IMR-90 (cell line): ENCODE data around the gene KCP. TPM values are rescaled to one million over a fixed set of nuclear protein-coding genes. Genes with fewer than 3 reads are reported as not detected.

ENCODE experiments used
- ATAC-seq: fragments of 200-7000 bp; cut with Tn5 transposase; 2 replicates; pipeline ENCODE4 v1.9.1; 2020; ENCODE audit warnings: low read depth, mild to moderate bottlenecking, moderate library complexity
- BruUV-seq: library from RNA; stranded (reverse); fragments of 400-500 nt; replicated peaks from 2 replicates; lab custom pipeline; 2021; lab: Mats Ljungman, UMichigan
- CTCF ChIA-PET: fragments of 300-600 bp; formaldehyde crosslinking; extraction: SDS; loops from one replicate; lab custom pipeline; 2021; ENCODE audit warnings: antibody characterized with exemption; lab: Yijun Ruan, JAX
- POLR2A ChIA-PET: fragments of 300-600 bp; sonication (Branson Sonifier 250); formaldehyde crosslinking; loops from one replicate; lab custom pipeline; 2022; ENCODE audit warnings: antibody characterized with exemption; ENCODE audit not compliant: unreplicated experiment; lab: Charles Lee
- DNase-seq: peaks from one replicate; pipeline ENCODE4 v3.0.0; 2013
- H2AFZ ChIP-seq: replicated peaks from 2 replicates; pipeline ENCODE3; 2013; ENCODE audit warnings: low read length, mild to moderate bottlenecking; ENCODE audit not compliant: poor library complexity
- H2AK5ac ChIP-seq: 2 replicates; pipeline ENCODE4 v1.6.1; 2013; ENCODE audit warnings: low read depth, low read length, inconsistent platforms
- H2AK9ac ChIP-seq: replicated peaks from 2 replicates; pipeline ENCODE3; 2013; ENCODE audit warnings: mild to moderate bottlenecking, low read depth, low read length, moderate library complexity; ENCODE audit not compliant: poor library complexity
- H2BK120ac ChIP-seq: 2 replicates; pipeline ENCODE4 v1.6.1; 2013; ENCODE audit warnings: low read depth, low read length, inconsistent platforms
- H2BK15ac ChIP-seq: 3 replicates; pipeline ENCODE4 v1.6.1; 2013; ENCODE audit warnings: low read depth, low read length, inconsistent platforms
- H2BK20ac ChIP-seq: 2 replicates; pipeline ENCODE4 v1.6.1; 2013; ENCODE audit warnings: low read depth, mild to moderate bottlenecking, inconsistent platforms, low read length, moderate library complexity
- H2BK5ac ChIP-seq: 2 replicates; pipeline ENCODE4 v1.6.1; 2013; ENCODE audit warnings: mild to moderate bottlenecking, low read depth, low read length, inconsistent platforms; ENCODE audit not compliant: poor library complexity, severe bottlenecking
- H3K14ac ChIP-seq: replicated peaks from 2 replicates; pipeline ENCODE4 v1.6.1; 2013; ENCODE audit warnings: low read depth, low read length, inconsistent platforms
- H3K18ac ChIP-seq: 2 replicates; pipeline ENCODE4 v1.6.1; 2013; ENCODE audit warnings: low read depth, low read length, control low read depth
- H3K23ac ChIP-seq: 2 replicates; pipeline ENCODE4 v1.6.1; 2013; ENCODE audit warnings: low read depth, low read length, inconsistent platforms
- H3K27ac ChIP-seq: 2 replicates; pipeline ENCODE4 v1.5.1; 2013; ENCODE audit warnings: mild to moderate bottlenecking, control low read depth, low read length; ENCODE audit not compliant: insufficient read depth
- H3K27me3 ChIP-seq: 2 replicates; pipeline ENCODE4 v1.6.1; 2013; ENCODE audit warnings: low read length; ENCODE audit not compliant: control insufficient read depth, insufficient read depth
- H3K36me3 ChIP-seq: 2 replicates; pipeline ENCODE4 v1.6.1; 2013; ENCODE audit warnings: low read length, mixed read lengths; ENCODE audit not compliant: control insufficient read depth, insufficient read depth
- H3K4ac ChIP-seq: 2 replicates; pipeline ENCODE4 v1.6.1; 2013; ENCODE audit warnings: low read depth, low read length, inconsistent platforms
- H3K4me1 ChIP-seq: 2 replicates; pipeline ENCODE4 v1.6.1; 2013; ENCODE audit warnings: low read length, mixed read lengths; ENCODE audit not compliant: control insufficient read depth, insufficient read depth
- H3K4me2 ChIP-seq: 2 replicates; pipeline ENCODE4 v1.6.1; 2013; ENCODE audit warnings: low read depth, mild to moderate bottlenecking, control low read depth, low read length, moderate library complexity
- H3K4me3 ChIP-seq: 2 replicates; pipeline ENCODE4 v1.5.1; 2013; ENCODE audit warnings: low read depth, mild to moderate bottlenecking, control low read depth, low read length, moderate library complexity; ENCODE audit not compliant: insufficient read depth
- H3K56ac ChIP-seq: 2 replicates; pipeline ENCODE4 v1.6.1; 2013; ENCODE audit warnings: low read length, inconsistent platforms; ENCODE audit not compliant: insufficient read depth; ENCODE audit errors: extremely low read depth
- H3K79me1 ChIP-seq, 2 experiments: 2 replicates each; pipeline ENCODE4 v1.6.1; 2013; ENCODE audit warnings: low read length in 2 of 2, inconsistent platforms in 1 of 2, low read depth in 1 of 2
- H3K9ac ChIP-seq: 2 replicates; pipeline ENCODE4 v1.6.1; 2013; ENCODE audit warnings: low read depth, low read length, control low read depth
- H3K9me1 ChIP-seq: 2 replicates; pipeline ENCODE4 v1.6.1; 2013; ENCODE audit warnings: low read length, inconsistent platforms; ENCODE audit not compliant: insufficient read depth
- H3K9me3 ChIP-seq: 2 replicates; pipeline ENCODE4 v1.6.1; 2013; ENCODE audit warnings: low read length; ENCODE audit not compliant: control insufficient read depth, insufficient read depth
- H4K20me1 ChIP-seq: 2 replicates; pipeline ENCODE4 v1.6.1; 2013; ENCODE audit warnings: low read length, inconsistent platforms; ENCODE audit not compliant: insufficient read depth
- H4K5ac ChIP-seq: 2 replicates; pipeline ENCODE4 v1.6.1; 2013; ENCODE audit warnings: mild to moderate bottlenecking, low read depth, low read length, control low read depth
- H4K8ac ChIP-seq, 2 experiments: 2 replicates each; pipeline ENCODE4 v1.6.1; 2013; ENCODE audit warnings: low read depth in 2 of 2, low read length in 2 of 2, control low read depth in 1 of 2, inconsistent platforms in 1 of 2
- H4K91ac ChIP-seq: 2 replicates; pipeline ENCODE4 v1.6.1; 2013; ENCODE audit warnings: low read depth, low read length, inconsistent platforms; ENCODE audit not compliant: insufficient read depth
- CEBPB ChIP-seq: IDR thresholded peaks from 2 replicates; pipeline ENCODE4 v1.6.1; 2012; ENCODE audit warnings: low read depth, low read length, improper control_type of control experiment
- ELK1 ChIP-seq: fragments of 150-350 bp; IDR thresholded peaks from 2 replicates; pipeline ENCODE4 v1.6.1; 2016; ENCODE audit warnings: low read depth, mild to moderate bottlenecking, low read length, moderate library complexity, borderline replicate concordance
- MAZ ChIP-seq: IDR thresholded peaks from 2 replicates; pipeline ENCODE4 v1.6.1; 2012; ENCODE audit warnings: low read depth, mild to moderate bottlenecking, low read length, improper control_type of control experiment, moderate library complexity, borderline replicate concordance
- MXI1 ChIP-seq: IDR thresholded peaks from 2 replicates; pipeline ENCODE4 v1.6.1; 2012; ENCODE audit warnings: low read depth, mild to moderate bottlenecking, low read length, moderate library complexity, borderline replicate concordance
- RAD21 ChIP-seq: IDR thresholded peaks from 2 replicates; pipeline ENCODE4 v1.6.1; 2012; ENCODE audit warnings: low read length, improper control_type of control experiment
- RFX5 ChIP-seq: IDR thresholded peaks from 2 replicates; pipeline ENCODE4 v1.8.0; 2012; ENCODE audit warnings: low read depth, mild to moderate bottlenecking, low read length, moderate library complexity
- SMC3 ChIP-seq: fragments of 150-350 bp; IDR thresholded peaks from 2 replicates; pipeline ENCODE4 v1.6.1; 2016; ENCODE audit warnings: low read depth, mild to moderate bottlenecking, antibody characterized with exemption, low read length, moderate library complexity
- WGBS, 2 experiments: methylation state at CpG; one replicate each; pipeline versions ENCODE4 v1.1.5 to v1.1.7; 2013; ENCODE audit warnings: missing lambda C conversion rate in 2 of 2; ENCODE audit not compliant: insufficient read length in 1 of 2; ENCODE audit errors: extremely low coverage in 2 of 2; 5-methylcytosine and 5-hydroxymethylcytosine counted together
- dilution Hi-C: fragments of 300-500 bp; cut with HindIII; formaldehyde crosslinking; loops from one replicate; pipeline ENCODE4 v1.14.3; 2018; ENCODE audit warnings: low sequenced_read_pairs; ENCODE audit not compliant: unreplicated experiment
- in situ Hi-C: fragments of 300-500 bp; cut with MboI; formaldehyde crosslinking; loops from 3 replicates; pipeline ENCODE4 v1.14.3; 2019; ENCODE audit warnings: low sequenced_read_pairs, inconsistent platforms, mixed read lengths
- intact Hi-C: fragments of 100-400 bp; cut with micrococcal nuclease; formaldehyde crosslinking; loops from 2 replicates; pipeline ENCODE4 v1.10.0; 2022
- polyA plus RNA-seq, 3 experiments: library from polyadenylated mRNA; depleted of rRNA; stranded (reverse); fragments of >200 nt; gene quantifications; 2 replicates each; pipeline ENCODE4 v1.2.3, GENCODE V29; 2012; ENCODE audit warnings: low replicate concordance in 1 of 3
- total RNA-seq: library from RNA; depleted of rRNA; stranded (reverse); fragments of >200 nt; gene quantifications from 2 replicates; pipeline ENCODE4 v1.2.3, GENCODE V29; 2012
- TF ChIP-seq, protein P1 (sequence below): fragments of 150-350 bp; IDR thresholded peaks from 2 replicates; pipeline ENCODE4 v1.6.1; 2017; ENCODE audit warnings: mild to moderate bottlenecking, antibody characterized with exemption, low read length, low read depth

The KCP gene
- total and polyA plus RNA-seq, 2 of the 4 experiments (the other 2 are of a cell fraction) = 0.03 TPM; not detected in 1

GRCh38 chr7:128876586-128876977, 33.9 kb downstream of the KCP start:
- Histone ChIP-seq H3K27me3 (peaks cover 18% of the 10 kb centered on the region), H3K23ac (no peak overlapping the region), H4K20me1 (no peaks in the 10 kb centered on the region), H3K27ac (no peak overlapping the region), H4K91ac (no peak overlapping the region), H3K4me3 (no peak overlapping the region), H3K79me1 (no peaks in the 10 kb centered on the region), H2AK5ac (no peak overlapping the region), H3K18ac (no peak overlapping the region), H3K36me3 (no peaks in the 10 kb centered on the region), H4K8ac (no peak overlapping the region), H2BK20ac (no peak overlapping the region), H3K9me1 (no peaks in the 10 kb centered on the region), H3K4me2 (no peak overlapping the region), H3K56ac (no peak overlapping the region), H3K9ac (no peak overlapping the region), H4K5ac (no peak overlapping the region), H3K9me3 (no peaks in the 10 kb centered on the region), H3K14ac (no peak overlapping the region), H2BK120ac (no peak overlapping the region), H3K4me1 (no peaks in the 10 kb centered on the region), H3K4ac (no peak overlapping the region), H2AK9ac (no peak overlapping the region), H2BK15ac (no peak overlapping the region), H2AFZ (no peak overlapping the region), H2BK5ac (no peak overlapping the region)
- in situ Hi-C loops = loop anchor here (25.0 kb wide), 1 partner anchor 414 kb away; the partner anchor contains the start of gene HILPDA
- intact Hi-C loops = no loop called here
- DNase-seq = no peak
- CTCF ChIA-PET = no interaction called here
- BruUV-seq = no TSS peak
- dilution Hi-C loops = no loop called here
- POLR2A ChIA-PET = no interaction called here
- 67% methylated on average over 2 of the region's 5 CpGs; no CpG with 5 or more reads in 1 of the 2 experiments for WGBS, 2 experiments
- ATAC-seq = no peak
- TF ChIP-seq MXI1 (no peak), SMC3 (no peak), RFX5 (no peak), CEBPB (no peak), MAZ (no peak), RAD21 (no peak), ELK1 (no peak)
- TF ChIP-seq, protein P1, sequence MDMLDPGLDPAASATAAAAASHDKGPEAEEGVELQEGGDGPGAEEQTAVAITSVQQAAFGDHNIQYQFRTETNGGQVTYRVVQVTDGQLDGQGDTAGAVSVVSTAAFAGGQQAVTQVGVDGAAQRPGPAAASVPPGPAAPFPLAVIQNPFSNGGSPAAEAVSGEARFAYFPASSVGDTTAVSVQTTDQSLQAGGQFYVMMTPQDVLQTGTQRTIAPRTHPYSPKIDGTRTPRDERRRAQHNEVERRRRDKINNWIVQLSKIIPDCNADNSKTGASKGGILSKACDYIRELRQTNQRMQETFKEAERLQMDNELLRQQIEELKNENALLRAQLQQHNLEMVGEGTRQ = no peak
